ENCODE measurements around the gene ACTG2.

ACTG2 gene

DNA sequence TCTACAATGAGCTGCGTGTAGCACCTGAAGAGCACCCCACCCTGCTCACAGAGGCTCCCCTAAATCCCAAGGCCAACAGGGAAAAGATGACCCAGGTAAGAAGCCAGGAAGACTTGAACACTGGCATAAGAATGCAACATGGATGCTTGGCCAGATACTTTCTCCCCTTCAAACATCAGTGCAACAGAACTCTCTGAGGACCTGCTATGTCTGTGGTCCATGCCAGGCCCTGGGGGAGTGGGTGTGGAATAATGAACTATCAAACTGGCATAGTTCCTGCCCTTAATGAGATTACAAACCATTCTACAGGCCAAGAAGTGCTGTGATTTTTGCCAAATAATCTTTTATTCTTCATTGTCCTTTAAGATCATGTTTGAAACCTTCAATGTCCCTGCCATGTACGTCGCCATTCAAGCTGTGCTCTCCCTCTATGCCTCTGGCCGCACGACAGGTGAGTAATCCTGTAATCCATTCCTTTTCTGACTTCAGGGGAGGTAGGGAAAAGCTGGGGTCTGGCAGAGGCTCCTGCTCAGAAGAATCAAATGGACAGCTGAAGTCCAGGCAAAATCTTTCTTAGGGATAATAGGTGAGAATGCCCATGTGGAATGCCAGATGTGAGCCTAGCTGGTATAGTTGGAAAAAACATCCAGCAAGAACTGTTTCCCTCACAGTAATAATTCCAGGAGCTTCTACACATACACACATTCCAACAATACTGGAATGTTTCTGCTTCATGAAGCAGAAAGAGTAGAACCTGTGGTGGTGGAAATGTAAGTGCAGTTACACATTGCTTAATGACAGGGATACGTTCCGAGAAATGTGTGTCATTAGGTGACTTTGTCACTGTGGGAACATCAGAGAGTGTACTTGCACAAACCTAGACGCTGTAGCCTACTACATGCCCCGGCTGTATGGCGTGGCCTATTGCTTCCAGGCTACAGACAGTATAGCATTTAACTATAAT, 16.2 kb downstream of the ACTG2 start:
- no peak overlapping the region for H3K4me3 ChIP-seq (ENCODE audit: low read depth, low read length)
- TF ChIP-seq, protein P1, sequence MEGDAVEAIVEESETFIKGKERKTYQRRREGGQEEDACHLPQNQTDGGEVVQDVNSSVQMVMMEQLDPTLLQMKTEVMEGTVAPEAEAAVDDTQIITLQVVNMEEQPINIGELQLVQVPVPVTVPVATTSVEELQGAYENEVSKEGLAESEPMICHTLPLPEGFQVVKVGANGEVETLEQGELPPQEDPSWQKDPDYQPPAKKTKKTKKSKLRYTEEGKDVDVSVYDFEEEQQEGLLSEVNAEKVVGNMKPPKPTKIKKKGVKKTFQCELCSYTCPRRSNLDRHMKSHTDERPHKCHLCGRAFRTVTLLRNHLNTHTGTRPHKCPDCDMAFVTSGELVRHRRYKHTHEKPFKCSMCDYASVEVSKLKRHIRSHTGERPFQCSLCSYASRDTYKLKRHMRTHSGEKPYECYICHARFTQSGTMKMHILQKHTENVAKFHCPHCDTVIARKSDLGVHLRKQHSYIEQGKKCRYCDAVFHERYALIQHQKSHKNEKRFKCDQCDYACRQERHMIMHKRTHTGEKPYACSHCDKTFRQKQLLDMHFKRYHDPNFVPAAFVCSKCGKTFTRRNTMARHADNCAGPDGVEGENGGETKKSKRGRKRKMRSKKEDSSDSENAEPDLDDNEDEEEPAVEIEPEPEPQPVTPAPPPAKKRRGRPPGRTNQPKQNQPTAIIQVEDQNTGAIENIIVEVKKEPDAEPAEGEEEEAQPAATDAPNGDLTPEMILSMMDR (IDR thresholded peaks at IDR 0.05; ENCODE audit: borderline replicate concordance, insufficient read depth, low read depth, low read length), result no peak

DNA sequence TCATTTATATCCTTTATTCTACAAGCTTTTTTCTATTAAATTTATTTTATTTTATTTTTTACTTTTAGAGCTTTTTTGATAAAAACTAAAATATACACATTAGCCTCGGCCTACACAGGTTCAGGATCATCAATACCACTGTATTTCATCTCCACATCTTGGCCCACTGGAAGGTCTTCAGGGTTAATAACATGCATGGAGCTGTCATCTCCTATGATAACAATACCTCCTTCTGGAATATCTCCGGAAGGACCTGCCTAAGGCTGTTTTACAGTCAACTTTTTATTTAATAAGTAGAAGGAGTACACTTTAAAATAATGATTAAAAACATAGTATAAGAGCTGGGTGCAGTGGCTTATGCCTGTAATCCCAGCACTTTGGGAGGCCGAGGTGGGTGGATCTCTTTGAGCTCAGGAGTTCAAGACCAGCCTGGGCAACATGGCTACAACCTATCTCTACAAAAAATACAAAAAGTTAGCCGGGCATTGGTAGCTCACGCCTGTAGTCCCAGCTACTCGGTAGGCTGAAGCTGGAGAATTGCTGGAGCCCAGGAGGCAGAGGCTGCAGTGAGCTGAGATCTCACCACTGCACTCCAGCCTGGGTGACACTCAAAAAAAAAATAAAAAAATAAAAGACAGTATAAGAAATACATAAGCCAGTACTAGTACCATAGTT, 18.2 kb downstream of the ACTG2 start:
- no peak overlapping the region for H3K4me3 ChIP-seq (ENCODE audit: low read depth, low read length)
- TF ChIP-seq, protein P1 (IDR thresholded peaks at IDR 0.05; ENCODE audit: borderline replicate concordance, insufficient read depth, low read depth, low read length), result no peak

DNA sequence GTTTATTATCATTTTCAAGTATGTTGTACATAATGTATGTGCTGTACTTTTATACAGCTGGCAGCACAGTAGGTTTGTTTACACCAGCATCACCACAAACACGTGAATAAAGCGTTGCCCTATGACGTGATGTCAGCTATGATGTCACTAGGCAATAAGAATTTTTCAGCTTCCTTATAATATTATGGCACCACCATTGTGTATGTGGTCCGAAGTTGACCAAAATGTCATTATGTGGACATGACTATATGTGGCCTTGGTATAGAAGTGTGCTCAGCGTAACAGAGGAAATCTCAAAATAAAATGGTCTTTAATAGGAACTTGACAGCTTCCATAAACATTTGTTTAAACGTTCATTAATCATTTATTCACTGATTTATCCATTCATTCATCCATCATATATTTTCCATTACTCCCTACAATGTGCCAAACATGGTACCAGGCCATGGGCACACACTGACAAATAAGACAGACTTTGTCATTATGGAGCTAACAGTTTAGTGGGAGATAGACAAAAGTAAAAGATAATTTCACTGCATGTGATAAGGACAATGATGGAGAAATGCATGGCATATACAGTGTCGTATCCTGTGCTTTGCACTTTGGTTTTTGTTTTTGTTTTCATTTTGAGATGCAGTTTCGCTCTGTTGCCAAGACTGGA, 18.9 kb downstream of the ACTG2 start:
- TF ChIP-seq, protein P1 (IDR thresholded peaks at IDR 0.05; ENCODE audit: borderline replicate concordance, insufficient read depth, low read depth, low read length), result no peak
- H3K4me3 ChIP-seq (ENCODE audit: low read depth, low read length), result no peak overlapping the region

DNA sequence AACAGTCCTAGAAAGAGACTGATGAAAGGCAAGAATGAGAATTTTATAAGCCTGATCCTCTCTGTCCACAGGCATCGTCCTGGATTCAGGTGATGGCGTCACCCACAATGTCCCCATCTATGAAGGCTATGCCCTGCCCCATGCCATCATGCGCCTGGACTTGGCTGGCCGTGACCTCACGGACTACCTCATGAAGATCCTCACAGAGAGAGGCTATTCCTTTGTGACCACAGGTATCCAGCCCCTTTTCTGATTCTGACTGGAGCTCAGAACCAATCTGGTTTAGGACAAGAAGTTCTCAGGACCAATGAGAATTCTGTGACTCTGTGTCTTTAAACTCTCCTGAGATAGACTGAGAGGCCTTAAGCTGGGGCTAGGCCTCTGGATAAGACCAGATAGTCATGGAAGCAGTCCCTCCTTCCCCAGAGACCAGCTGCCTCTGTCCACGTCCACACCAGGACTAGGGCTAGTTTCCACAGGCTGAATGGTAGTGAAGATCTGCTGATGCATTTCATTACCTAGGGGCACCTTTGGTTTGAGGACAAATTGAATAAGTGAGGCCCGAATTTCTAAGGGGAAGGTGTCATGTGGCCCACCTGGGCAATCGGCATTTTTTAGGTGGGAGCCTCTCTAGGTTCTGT, 20.7 kb downstream of the ACTG2 start:
- H3K4me3 ChIP-seq (ENCODE audit: low read depth, low read length), result no peak overlapping the region
- TF ChIP-seq, protein P1 (IDR thresholded peaks at IDR 0.05; ENCODE audit: borderline replicate concordance, insufficient read depth, low read depth, low read length), result no peak

DNA sequence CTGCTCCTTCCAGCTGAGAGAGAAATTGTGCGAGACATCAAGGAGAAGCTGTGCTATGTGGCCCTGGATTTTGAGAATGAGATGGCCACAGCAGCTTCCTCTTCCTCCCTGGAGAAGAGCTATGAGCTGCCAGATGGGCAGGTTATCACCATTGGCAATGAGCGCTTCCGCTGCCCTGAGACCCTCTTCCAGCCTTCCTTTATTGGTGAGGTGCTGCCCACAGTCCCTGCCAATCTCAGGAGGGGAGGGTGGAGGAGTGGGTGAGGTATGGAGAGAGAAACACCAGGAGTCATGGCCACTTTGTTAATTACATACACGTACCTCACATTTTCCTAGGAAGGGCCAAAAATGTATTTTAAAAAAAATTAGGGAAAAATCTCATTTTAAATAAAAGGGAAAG, 21.9 kb downstream of the ACTG2 start:
- TF ChIP-seq, protein P1 (IDR thresholded peaks at IDR 0.05; ENCODE audit: borderline replicate concordance, insufficient read depth, low read depth, low read length), result no peak

DNA sequence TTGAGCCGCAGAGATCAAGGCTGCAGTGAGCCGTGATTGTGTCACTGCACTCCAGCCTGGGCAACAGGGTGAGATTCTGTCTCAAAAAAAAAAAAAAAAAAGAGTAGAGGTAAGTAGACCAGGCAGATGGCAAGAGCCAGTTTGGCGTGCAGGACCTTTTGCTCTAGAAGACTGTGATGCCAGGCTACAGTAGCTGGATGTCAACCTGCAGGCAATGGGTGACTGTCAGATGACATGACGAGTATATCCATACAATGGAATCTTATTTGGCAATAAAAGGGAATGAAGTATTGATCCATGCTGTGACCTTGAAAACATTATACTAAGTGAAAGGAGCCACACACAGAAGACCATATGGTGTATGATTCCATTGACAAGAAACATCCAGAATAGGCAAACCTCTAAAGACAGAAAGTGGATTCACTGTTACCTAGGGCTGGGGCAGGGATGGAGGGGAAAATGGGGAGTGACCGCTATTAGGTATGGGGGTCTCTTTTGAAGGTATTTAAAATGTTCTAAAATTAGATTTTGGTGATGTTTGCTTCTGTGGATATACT, 22.7 kb downstream of the ACTG2 start:
- no peak overlapping the region for H3K4me3 ChIP-seq (ENCODE audit: low read depth, low read length)
- TF ChIP-seq, protein P1 (IDR thresholded peaks at IDR 0.05; ENCODE audit: borderline replicate concordance, insufficient read depth, low read depth, low read length), result no peak

More for the DNA sequence above, 21.9 kb downstream of the ACTG2 start:
- no peak overlapping the region for H3K4me3 ChIP-seq (ENCODE audit: low read depth, low read length)

Measured in GM12875 (cell line).